ENCODE measurements around the gene MPG. TPM values are rescaled to one million over a fixed set of nuclear protein-coding genes. Genes with fewer than 3 reads are reported as not detected.

MPG gene
- total and polyA plus RNA-seq, 10 of the 15 experiments (the other 5 are each of a cell fraction or from before 2014, with no cell fraction given) = 0.32 to 193 (median 55.7) TPM

GRCh38 chr16:112153-112840 is 34.3 kb downstream of the MPG start:
- Histone ChIP-seq H3K4me1 (ENCODE audit: control insufficient read depth, insufficient read depth, low read length) (no peaks in the 10 kb centered on the region), H2AFZ (ENCODE audit: control insufficient read depth, low read depth, low read length) (no peak overlapping the region), H3K9me3 (replicated peaks; ENCODE audit: control insufficient read depth, insufficient read depth, low read length) (no peaks in the 10 kb centered on the region), H3K4me3 (no peak overlapping the region), H3K4me2 (ENCODE audit: control insufficient read depth, insufficient read depth) (no peak overlapping the region), H3K27me3 (replicated peaks in 1 of 2; ENCODE audit: control insufficient read depth in 2 of 2, insufficient read depth in 2 of 2, low read length in 1 of 2) (no peaks in the 10 kb centered on the region), H3K27ac (ENCODE audit: control insufficient read depth, insufficient read depth) (no peak overlapping the region), H4K20me1 (ENCODE audit: control insufficient read depth, insufficient read depth) (no peaks in the 10 kb centered on the region), H3K9ac (ENCODE audit: control insufficient read depth, insufficient read depth, low read length) (no peak overlapping the region), H3K36me3 (ENCODE audit: control insufficient read depth in 2 of 2, insufficient read depth in 2 of 2, low read length in 1 of 2) (peaks cover 8 to 18% of the 10 kb centered on the region in 2 experiments; a peak in 3 of 4 replicates), H3K79me2 (ENCODE audit: control insufficient read depth, insufficient read depth, low read length) (no peaks in the 10 kb centered on the region)
- TF ChIP-seq LARP7 (IDR thresholded peaks at IDR 0.05) (no peak), SUPT20H (IDR thresholded peaks at IDR 0.05; ENCODE audit: borderline replicate concordance, control insufficient read depth, low read depth, low read length) (no peak), YBX1 (IDR thresholded peaks at IDR 0.05) (no peak), SMAD1 (IDR thresholded peaks at IDR 0.05; ENCODE audit: low read depth, partially characterized antibody) (no peak), CBFB (IDR thresholded peaks at IDR 0.05; ENCODE audit: low read depth) (no peak), SREBF2 (IDR thresholded peaks at IDR 0.05; ENCODE audit: low read length) (no peak), ATF7 (IDR thresholded peaks at IDR 0.05; ENCODE audit: low read depth) (no peak), NR2C2 (IDR thresholded peaks at IDR 0.05; ENCODE audit: borderline replicate concordance, control insufficient read depth, insufficient read length, low read depth) (no peak), ESRRA (IDR thresholded peaks at IDR 0.05; ENCODE audit: low read length) (no peak), ZNF217 (IDR thresholded peaks at IDR 0.05) (no peak)
- TF ChIP-seq, protein P1, sequence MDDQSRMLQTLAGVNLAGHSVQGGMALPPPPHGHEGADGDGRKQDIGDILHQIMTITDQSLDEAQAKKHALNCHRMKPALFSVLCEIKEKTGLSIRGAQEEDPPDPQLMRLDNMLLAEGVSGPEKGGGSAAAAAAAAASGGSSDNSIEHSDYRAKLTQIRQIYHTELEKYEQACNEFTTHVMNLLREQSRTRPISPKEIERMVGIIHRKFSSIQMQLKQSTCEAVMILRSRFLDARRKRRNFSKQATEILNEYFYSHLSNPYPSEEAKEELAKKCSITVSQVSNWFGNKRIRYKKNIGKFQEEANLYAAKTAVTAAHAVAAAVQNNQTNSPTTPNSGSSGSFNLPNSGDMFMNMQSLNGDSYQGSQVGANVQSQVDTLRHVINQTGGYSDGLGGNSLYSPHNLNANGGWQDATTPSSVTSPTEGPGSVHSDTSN (IDR thresholded peaks at IDR 0.05; ENCODE audit: insufficient replicate concordance, low read depth, low read length) = no peak
- TF ChIP-seq, protein P2, sequence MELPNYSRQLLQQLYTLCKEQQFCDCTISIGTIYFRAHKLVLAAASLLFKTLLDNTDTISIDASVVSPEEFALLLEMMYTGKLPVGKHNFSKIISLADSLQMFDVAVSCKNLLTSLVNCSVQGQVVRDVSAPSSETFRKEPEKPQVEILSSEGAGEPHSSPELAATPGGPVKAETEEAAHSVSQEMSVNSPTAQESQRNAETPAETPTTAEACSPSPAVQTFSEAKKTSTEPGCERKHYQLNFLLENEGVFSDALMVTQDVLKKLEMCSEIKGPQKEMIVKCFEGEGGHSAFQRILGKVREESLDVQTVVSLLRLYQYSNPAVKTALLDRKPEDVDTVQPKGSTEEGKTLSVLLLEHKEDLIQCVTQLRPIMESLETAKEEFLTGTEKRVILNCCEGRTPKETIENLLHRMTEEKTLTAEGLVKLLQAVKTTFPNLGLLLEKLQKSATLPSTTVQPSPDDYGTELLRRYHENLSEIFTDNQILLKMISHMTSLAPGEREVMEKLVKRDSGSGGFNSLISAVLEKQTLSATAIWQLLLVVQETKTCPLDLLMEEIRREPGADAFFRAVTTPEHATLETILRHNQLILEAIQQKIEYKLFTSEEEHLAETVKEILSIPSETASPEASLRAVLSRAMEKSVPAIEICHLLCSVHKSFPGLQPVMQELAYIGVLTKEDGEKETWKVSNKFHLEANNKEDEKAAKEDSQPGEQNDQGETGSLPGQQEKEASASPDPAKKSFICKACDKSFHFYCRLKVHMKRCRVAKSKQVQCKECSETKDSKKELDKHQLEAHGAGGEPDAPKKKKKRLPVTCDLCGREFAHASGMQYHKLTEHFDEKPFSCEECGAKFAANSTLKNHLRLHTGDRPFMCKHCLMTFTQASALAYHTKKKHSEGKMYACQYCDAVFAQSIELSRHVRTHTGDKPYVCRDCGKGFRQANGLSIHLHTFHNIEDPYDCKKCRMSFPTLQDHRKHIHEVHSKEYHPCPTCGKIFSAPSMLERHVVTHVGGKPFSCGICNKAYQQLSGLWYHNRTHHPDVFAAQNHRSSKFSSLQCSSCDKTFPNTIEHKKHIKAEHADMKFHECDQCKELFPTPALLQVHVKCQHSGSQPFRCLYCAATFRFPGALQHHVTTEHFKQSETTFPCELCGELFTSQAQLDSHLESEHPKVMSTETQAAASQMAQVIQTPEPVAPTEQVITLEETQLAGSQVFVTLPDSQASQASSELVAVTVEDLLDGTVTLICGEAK (IDR thresholded peaks at IDR 0.05; ENCODE audit: borderline replicate concordance) = no peak
- ChIA-PET POLR2A (no interaction called here), RAD21 (ENCODE audit: unreplicated experiment) (no interaction called here), CTCF (no interaction called here), SMC1A (ENCODE audit: uncharacterized antibody, unreplicated experiment) (no interaction called here)
- no peak for ATAC-seq
- in situ Hi-C loops (cut with MboI) (no loop called here), intact Hi-C loops (cut with micrococcal nuclease; ENCODE audit: unreplicated experiment) (no loop called here)
- 92% methylated on average over 21 of the region's 21 CpGs for WGBS (ENCODE audit: insufficient coverage, insufficient replicate concordance, low lambda C conversion rate, missing lambda C conversion rate)
- DNase-seq (ENCODE audit: low read depth, low spot score) = no peak
- FAIRE-seq = no peak
- BruUV-seq (replicated peaks) = no TSS peak

All from GM12878 (cell line).